Ishikawa (cell line): ENCODE data around the gene HERC2.

Source experiments
- CEBPB ChIP-seq: IDR thresholded peaks from 2 replicates; pipeline ENCODE4 v1.6.1; 2012
- CREB1 ChIP-seq: IDR thresholded peaks from 2 replicates; pipeline ENCODE4 v1.6.1; 2012; ENCODE audit warnings: low read depth
- EGR1 ChIP-seq: IDR thresholded peaks from 2 replicates; pipeline ENCODE4 v1.6.1; 2012
- EP300 ChIP-seq: IDR thresholded peaks from 2 replicates; pipeline ENCODE4 v1.6.1; 2012; ENCODE audit warnings: borderline replicate concordance
- FOXM1 ChIP-seq: IDR thresholded peaks from 2 replicates; pipeline ENCODE4 v1.6.1; 2012; ENCODE audit warnings: low read depth, borderline replicate concordance
- MAX ChIP-seq: IDR thresholded peaks from 2 replicates; pipeline ENCODE4 v1.6.1; 2012
- NFIC ChIP-seq: IDR thresholded peaks from 2 replicates; pipeline ENCODE4 v1.6.1; 2012
- RAD21 ChIP-seq: IDR thresholded peaks from 2 replicates; pipeline ENCODE4 v1.6.1; 2012; ENCODE audit warnings: low read depth
- REST ChIP-seq: IDR thresholded peaks from 2 replicates; pipeline ENCODE4 v1.6.1; 2012; ENCODE audit warnings: low read depth, mild to moderate bottlenecking
- TAF1 ChIP-seq: IDR thresholded peaks from 2 replicates; pipeline ENCODE4 v1.6.1; 2012; ENCODE audit warnings: low read depth, mild to moderate bottlenecking
- TCF12 ChIP-seq: IDR thresholded peaks from 2 replicates; pipeline ENCODE4 v1.6.1; 2012; ENCODE audit warnings: low read depth
- TEAD4 ChIP-seq: IDR thresholded peaks from 2 replicates; pipeline ENCODE4 v1.6.1; 2012
- USF1 ChIP-seq: IDR thresholded peaks from 2 replicates; pipeline ENCODE4 v1.6.1; 2012
- YY1 ChIP-seq: IDR thresholded peaks from 2 replicates; pipeline ENCODE4 v1.6.1; 2012; ENCODE audit warnings: low read depth
- ZBTB7A ChIP-seq: IDR thresholded peaks from 2 replicates; pipeline ENCODE4 v1.6.1; 2012; ENCODE audit warnings: low read depth

Gene HERC2

GRCh38 chr15:28081594-28081993, 240.4 kb downstream of the HERC2 start:
- TF ChIP-seq ZBTB7A (no peak), TEAD4 (no peak), USF1 (no peak), TAF1 (no peak)

GRCh38 chr15:28080386-28080785, 241.6 kb downstream of the HERC2 start:
- TF ChIP-seq CREB1 (no peak), ZBTB7A (no peak), USF1 (no peak), EGR1 (no peak), EP300 (no peak), REST (no peak), TEAD4 (no peak), TAF1 (no peak)

GRCh38 chr15:28079313-28079969, 242.5 kb downstream of the HERC2 start:
- TF ChIP-seq MAX (no peak), REST (no peak), YY1 (no peak), TCF12 (no peak), CEBPB (no peak), RAD21 (no peak), EGR1 (no peak), USF1 (no peak), TAF1 (no peak), TEAD4 (no peak), FOXM1 (no peak), ZBTB7A (no peak), CREB1 (no peak), EP300 (no peak), NFIC (no peak)

GRCh38 chr15:28078191-28078719, 243.7 kb downstream of the HERC2 start:
- no peak for TF ChIP-seq TEAD4
- TF ChIP-seq ZBTB7A = no peak
- no peak for TF ChIP-seq EP300
- TF ChIP-seq FOXM1 = no peak

GRCh38 chr15:28075573-28075972, 246.4 kb downstream of the HERC2 start:
- TF ChIP-seq RAD21 = no peak
- no peak for TF ChIP-seq FOXM1
- no peak for TF ChIP-seq NFIC
- no peak for TF ChIP-seq USF1
- TF ChIP-seq TEAD4 = no peak
- no peak for TF ChIP-seq EP300
- no peak for TF ChIP-seq EGR1
- no peak for TF ChIP-seq ZBTB7A
- no peak for TF ChIP-seq REST
- no peak for TF ChIP-seq CREB1
- no peak for TF ChIP-seq CEBPB
- no peak for TF ChIP-seq TAF1
- no peak for TF ChIP-seq YY1
- TF ChIP-seq MAX = no peak
